Panc1 (cell line): ENCODE results near the gene KCNIP4. TPM values are rescaled to one million over a fixed set of nuclear protein-coding genes. Genes with fewer than 3 reads are reported as not detected.

ENCODE experiments used
- ATAC-seq: fragments of 200-7000 bp; cut with Tn5 transposase; 2 replicates; pipeline ENCODE4 v1.9.1; 2020; ENCODE audit warnings: mild to moderate bottlenecking, moderate library complexity
- BruUV-seq: library from RNA; stranded (reverse); fragments of 400-500 nt; replicated peaks from 2 replicates; lab custom pipeline; 2021; lab: Mats Ljungman, UMichigan
- CTCF ChIA-PET: fragments of 300-600 bp; sonication (Branson Sonifier 250); formaldehyde crosslinking; loops from one replicate; lab custom pipeline; 2022; ENCODE audit warnings: antibody characterized with exemption; lab: Charles Lee
- POLR2A ChIA-PET: fragments of 300-600 bp; sonication (Branson Sonifier 250); formaldehyde crosslinking; loops from one replicate; lab custom pipeline; 2022; ENCODE audit warnings: antibody characterized with exemption; lab: Charles Lee
- DNase-seq: peaks from one replicate; pipeline ENCODE4 v3.0.0-alpha.2; 2010; ENCODE audit warnings: low read depth, low spot score
- H3K27ac ChIP-seq: 2 replicates; pipeline ENCODE4 v1.5.1; 2011; ENCODE audit warnings: mild to moderate bottlenecking, low read length, inconsistent platforms
- H3K27me3 ChIP-seq: fragments of 200-500 bp; sonication (Bioruptor generic); 2 replicates; pipeline ENCODE4 v1.6.0; 2014; ENCODE audit warnings: low read length, inconsistent platforms; ENCODE audit not compliant: control insufficient read depth, insufficient read depth
- H3K36me3 ChIP-seq: fragments of 200-500 bp; sonication (Bioruptor generic); 2 replicates; pipeline ENCODE4 v1.5.1; 2014; ENCODE audit warnings: inconsistent platforms, mild to moderate bottlenecking, low read length, moderate library complexity; ENCODE audit not compliant: control insufficient read depth, insufficient read depth
- H3K4me1 ChIP-seq: 2 replicates; pipeline ENCODE4 v1.5.1; 2011; ENCODE audit warnings: inconsistent platforms, mild to moderate bottlenecking, low read length, moderate library complexity; ENCODE audit not compliant: control insufficient read depth, insufficient read depth
- H3K4me3 ChIP-seq, 2 experiments: 2 replicates each; pipeline ENCODE4 v1.5.1; 2011 to 2012; ENCODE audit warnings: low read depth in 2 of 2, low read length in 2 of 2, mild to moderate bottlenecking in 2 of 2, inconsistent platforms in 1 of 2, moderate library complexity in 1 of 2
- H3K9me3 ChIP-seq: fragments of 200-500 bp; sonication (Bioruptor generic); 2 replicates; pipeline ENCODE4 v1.5.1; 2014; ENCODE audit warnings: low read depth, mild to moderate bottlenecking, inconsistent platforms, low read length, moderate library complexity; ENCODE audit not compliant: control insufficient read depth, insufficient read depth
- POLR2AphosphoS5 ChIP-seq: IDR thresholded peaks from 2 replicates; pipeline ENCODE4 v1.6.1; 2012; ENCODE audit warnings: mild to moderate bottlenecking, low read depth, low read length, moderate library complexity
- SIN3A ChIP-seq: IDR thresholded peaks from 2 replicates; pipeline ENCODE4 v1.6.1; 2012; ENCODE audit warnings: low read depth, mild to moderate bottlenecking, low read length, moderate library complexity, borderline replicate concordance; ENCODE audit not compliant: insufficient read depth
- TCF7L2 ChIP-seq: IDR thresholded peaks from 2 replicates; pipeline ENCODE4 v1.6.1; 2011; ENCODE audit warnings: mild to moderate bottlenecking, low read depth, low read length, inconsistent platforms
- in situ Hi-C: cut with HindIII; loops from 2 replicates; pipeline ENCODE4 v1.10.0; 2016; ENCODE audit warnings: low sequenced_read_pairs, low pct_unique_long_range_greater_than_20kb
- intact Hi-C: fragments of 100-400 bp; cut with micrococcal nuclease; formaldehyde crosslinking; loops from one replicate; pipeline ENCODE4 v1.10.0; 2022; ENCODE audit not compliant: unreplicated experiment
- total RNA-seq: library from RNA; stranded (reverse); gene quantifications from one replicate; pipeline ENCODE4 v1.2.1, GENCODE V29; 2021; ENCODE audit not compliant: unreplicated experiment
- TF ChIP-seq, protein P1 (sequence below), 2 experiments: IDR thresholded peaks; 2 replicates each; pipeline ENCODE4 v1.6.1; 2011 to 2012; ENCODE audit warnings: low read depth in 2 of 2, control low read depth in 1 of 2, low read length in 1 of 2, mild to moderate bottlenecking in 1 of 2, moderate library complexity in 1 of 2; ENCODE audit not compliant: insufficient read depth in 1 of 2
- TF ChIP-seq, protein P2 (sequence below): fragments of 450-650 bp; IDR thresholded peaks from 2 replicates; pipeline ENCODE4 v1.5.1; 2017; ENCODE audit warnings: mild to moderate bottlenecking

KCNIP4 gene
- total RNA-seq, 1 experiment from 2014 or later = not detected

DNA sequence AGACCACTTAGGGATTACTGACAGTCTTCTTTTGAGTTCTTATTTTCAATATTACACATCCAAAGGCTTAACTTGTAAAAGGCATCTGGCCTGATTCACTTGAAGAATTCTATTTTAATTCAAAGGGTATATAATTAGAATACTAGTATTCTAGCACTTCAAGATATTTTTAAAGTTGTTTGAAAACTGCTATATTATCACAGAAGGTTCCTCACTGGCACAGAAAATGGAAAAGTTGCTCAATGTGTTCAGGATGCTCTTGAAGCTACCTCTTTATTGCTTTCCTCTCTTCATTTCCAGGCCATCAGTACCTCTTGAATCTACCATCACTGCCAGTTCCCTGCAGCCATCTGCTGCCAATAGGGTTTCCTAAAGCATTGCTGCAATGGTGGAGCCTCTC is 271.4 kb downstream of the KCNIP4 start:
- no peak for DNase-seq
- Histone ChIP-seq H3K27ac (no peak overlapping the region), H3K27me3 (no peaks in the 10 kb centered on the region), H3K9me3 (no peaks in the 10 kb centered on the region), H3K4me1 (no peaks in the 10 kb centered on the region), H3K36me3 (no peaks in the 10 kb centered on the region), H3K4me3 (no peak overlapping the region)
- no peak for ATAC-seq
- BruUV-seq = no TSS peak
- CTCF ChIA-PET = no interaction called here
- POLR2A ChIA-PET = no interaction called here
- intact Hi-C loops = no loop called here
- TF ChIP-seq, protein P1, sequence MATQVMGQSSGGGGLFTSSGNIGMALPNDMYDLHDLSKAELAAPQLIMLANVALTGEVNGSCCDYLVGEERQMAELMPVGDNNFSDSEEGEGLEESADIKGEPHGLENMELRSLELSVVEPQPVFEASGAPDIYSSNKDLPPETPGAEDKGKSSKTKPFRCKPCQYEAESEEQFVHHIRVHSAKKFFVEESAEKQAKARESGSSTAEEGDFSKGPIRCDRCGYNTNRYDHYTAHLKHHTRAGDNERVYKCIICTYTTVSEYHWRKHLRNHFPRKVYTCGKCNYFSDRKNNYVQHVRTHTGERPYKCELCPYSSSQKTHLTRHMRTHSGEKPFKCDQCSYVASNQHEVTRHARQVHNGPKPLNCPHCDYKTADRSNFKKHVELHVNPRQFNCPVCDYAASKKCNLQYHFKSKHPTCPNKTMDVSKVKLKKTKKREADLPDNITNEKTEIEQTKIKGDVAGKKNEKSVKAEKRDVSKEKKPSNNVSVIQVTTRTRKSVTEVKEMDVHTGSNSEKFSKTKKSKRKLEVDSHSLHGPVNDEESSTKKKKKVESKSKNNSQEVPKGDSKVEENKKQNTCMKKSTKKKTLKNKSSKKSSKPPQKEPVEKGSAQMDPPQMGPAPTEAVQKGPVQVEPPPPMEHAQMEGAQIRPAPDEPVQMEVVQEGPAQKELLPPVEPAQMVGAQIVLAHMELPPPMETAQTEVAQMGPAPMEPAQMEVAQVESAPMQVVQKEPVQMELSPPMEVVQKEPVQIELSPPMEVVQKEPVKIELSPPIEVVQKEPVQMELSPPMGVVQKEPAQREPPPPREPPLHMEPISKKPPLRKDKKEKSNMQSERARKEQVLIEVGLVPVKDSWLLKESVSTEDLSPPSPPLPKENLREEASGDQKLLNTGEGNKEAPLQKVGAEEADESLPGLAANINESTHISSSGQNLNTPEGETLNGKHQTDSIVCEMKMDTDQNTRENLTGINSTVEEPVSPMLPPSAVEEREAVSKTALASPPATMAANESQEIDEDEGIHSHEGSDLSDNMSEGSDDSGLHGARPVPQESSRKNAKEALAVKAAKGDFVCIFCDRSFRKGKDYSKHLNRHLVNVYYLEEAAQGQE (IDR thresholded peaks at IDR 0.05; ENCODE audit: insufficient read depth in 1 of 2, low read depth in 2 of 2, low read length in 1 of 2) = no peak
- TF ChIP-seq TCF7L2 = no peak
- TF ChIP-seq, protein P2, sequence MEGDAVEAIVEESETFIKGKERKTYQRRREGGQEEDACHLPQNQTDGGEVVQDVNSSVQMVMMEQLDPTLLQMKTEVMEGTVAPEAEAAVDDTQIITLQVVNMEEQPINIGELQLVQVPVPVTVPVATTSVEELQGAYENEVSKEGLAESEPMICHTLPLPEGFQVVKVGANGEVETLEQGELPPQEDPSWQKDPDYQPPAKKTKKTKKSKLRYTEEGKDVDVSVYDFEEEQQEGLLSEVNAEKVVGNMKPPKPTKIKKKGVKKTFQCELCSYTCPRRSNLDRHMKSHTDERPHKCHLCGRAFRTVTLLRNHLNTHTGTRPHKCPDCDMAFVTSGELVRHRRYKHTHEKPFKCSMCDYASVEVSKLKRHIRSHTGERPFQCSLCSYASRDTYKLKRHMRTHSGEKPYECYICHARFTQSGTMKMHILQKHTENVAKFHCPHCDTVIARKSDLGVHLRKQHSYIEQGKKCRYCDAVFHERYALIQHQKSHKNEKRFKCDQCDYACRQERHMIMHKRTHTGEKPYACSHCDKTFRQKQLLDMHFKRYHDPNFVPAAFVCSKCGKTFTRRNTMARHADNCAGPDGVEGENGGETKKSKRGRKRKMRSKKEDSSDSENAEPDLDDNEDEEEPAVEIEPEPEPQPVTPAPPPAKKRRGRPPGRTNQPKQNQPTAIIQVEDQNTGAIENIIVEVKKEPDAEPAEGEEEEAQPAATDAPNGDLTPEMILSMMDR = no peak
- no peak for TF ChIP-seq POLR2AphosphoS5
- TF ChIP-seq SIN3A = no peak
- in situ Hi-C loops = no loop called here

DNA sequence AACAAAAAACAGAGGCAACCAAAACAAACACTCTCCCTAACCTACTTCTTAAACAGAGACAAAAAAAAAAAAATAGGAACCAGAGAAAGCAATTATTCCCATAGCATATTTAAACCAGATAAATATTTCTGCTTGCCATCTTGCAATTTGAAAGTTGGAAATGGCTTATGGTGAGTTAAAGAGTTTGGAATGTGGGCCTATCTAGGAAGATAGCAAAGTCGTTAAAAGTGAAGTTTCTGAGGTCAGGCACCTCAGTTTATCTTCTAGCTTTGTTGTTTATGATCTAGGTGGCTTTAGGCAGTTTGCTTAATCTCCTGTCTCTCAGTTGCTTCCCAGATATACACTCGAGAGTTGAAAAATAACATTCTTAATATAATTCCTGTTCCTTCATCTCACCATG is 284.2 kb downstream of the KCNIP4 start:
- in situ Hi-C loops = no loop called here
- H3K9me3 ChIP-seq = no peaks in the 10 kb centered on the region
- no peaks in the 10 kb centered on the region for H3K36me3 ChIP-seq
- no peaks in the 10 kb centered on the region for H3K27me3 ChIP-seq
- TF ChIP-seq POLR2AphosphoS5 (no peak), TCF7L2 (no peak), SIN3A (no peak)
- TF ChIP-seq, protein P1 (IDR thresholded peaks at IDR 0.05; ENCODE audit: insufficient read depth in 1 of 2, low read depth in 2 of 2, low read length in 1 of 2) = no peak
- TF ChIP-seq, protein P2 = no peak
- no peaks in the 10 kb centered on the region for H3K4me1 ChIP-seq
- CTCF ChIA-PET = no interaction called here
- DNase-seq (no peak), ATAC-seq (no peak)
- BruUV-seq = no TSS peak
- H3K4me3 ChIP-seq = no peak overlapping the region
- intact Hi-C loops = no loop called here
- H3K27ac ChIP-seq = no peak overlapping the region
- POLR2A ChIA-PET = no interaction called here
